Renal cortical epithelial cell (primary cell): ENCODE data around the gene RANBP1. TPM values are rescaled to one million over a fixed set of nuclear protein-coding genes. Genes with fewer than 3 reads are reported as not detected.

Source experiments
- DNase-seq: peaks from one replicate; pipeline ENCODE4 v3.0.0-alpha.2; 2011; ENCODE audit warnings: low read depth
- total RNA-seq: library from RNA; depleted of rRNA; stranded (reverse); fragments of >200 nt; gene quantifications from 2 replicates; pipeline ENCODE4 v1.2.3, GENCODE V29; 2014

RANBP1 gene
- total RNA-seq, 1 donor from 2014 or later: 173 TPM

DNA sequence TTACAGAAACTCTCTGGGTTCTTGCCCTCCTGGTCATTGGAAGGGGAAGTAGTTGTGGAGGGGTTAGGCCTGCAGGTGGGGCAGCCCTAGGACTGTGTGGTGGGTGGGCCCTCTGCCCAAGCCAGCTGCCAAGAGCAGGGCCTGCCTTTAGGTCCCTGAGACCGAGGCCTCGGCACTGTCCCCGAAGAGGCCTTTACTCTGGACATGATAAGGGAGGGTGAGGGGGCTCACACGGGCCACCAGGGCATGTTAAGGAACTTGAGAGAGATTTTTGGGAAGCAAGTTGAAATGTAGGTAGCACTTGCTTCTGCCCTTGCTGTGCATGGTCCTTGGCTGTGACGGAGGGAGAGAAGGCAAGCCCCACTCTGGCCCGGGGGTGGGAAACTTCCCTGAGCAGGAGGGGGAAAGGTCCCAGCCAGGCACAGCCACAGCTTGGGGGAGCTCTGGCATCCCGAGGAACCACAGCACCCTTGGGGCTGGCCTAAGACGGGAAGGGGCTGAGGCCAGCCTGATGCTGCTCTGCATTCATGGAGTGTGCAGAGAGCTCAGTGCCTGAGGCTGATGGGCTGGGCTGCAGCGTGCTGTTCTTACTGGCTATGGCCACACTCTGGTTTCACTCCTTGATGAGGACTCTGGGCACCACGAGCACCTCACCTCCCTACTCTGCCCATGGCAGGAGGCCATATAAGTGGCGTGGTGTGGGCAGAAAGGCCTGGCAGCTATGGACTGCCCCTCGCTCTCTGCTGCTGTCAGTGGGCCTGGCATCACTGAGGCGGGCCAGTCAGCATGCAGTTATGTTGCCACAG lies 7.8 kb upstream of the RANBP1 start:
- DNase-seq: no peak

DNA sequence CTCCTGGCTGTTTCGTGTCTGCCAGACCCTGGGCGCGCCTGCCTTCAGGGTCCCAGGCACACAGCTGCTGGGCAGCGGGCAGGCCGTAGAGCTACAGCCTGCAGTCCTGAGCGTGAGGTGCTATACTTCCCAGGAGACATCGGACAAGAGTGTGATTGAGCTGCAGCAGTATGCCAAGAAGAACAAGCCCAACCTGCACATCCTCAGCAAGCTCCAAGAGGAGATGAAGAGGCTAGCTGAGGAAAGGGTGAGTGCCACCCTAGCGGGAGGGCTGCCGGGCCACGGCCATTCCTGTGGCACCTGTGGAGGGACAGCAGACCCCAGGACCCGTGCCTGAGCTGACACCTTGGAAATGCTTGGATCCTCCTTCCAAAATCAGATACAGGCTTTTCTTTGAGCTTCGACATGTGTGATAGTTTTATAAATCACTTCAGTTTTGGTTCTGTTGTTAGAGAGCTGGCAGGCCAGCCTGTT lies 7.1 kb upstream of the RANBP1 start:
- DNase-seq: no peak

DNA sequence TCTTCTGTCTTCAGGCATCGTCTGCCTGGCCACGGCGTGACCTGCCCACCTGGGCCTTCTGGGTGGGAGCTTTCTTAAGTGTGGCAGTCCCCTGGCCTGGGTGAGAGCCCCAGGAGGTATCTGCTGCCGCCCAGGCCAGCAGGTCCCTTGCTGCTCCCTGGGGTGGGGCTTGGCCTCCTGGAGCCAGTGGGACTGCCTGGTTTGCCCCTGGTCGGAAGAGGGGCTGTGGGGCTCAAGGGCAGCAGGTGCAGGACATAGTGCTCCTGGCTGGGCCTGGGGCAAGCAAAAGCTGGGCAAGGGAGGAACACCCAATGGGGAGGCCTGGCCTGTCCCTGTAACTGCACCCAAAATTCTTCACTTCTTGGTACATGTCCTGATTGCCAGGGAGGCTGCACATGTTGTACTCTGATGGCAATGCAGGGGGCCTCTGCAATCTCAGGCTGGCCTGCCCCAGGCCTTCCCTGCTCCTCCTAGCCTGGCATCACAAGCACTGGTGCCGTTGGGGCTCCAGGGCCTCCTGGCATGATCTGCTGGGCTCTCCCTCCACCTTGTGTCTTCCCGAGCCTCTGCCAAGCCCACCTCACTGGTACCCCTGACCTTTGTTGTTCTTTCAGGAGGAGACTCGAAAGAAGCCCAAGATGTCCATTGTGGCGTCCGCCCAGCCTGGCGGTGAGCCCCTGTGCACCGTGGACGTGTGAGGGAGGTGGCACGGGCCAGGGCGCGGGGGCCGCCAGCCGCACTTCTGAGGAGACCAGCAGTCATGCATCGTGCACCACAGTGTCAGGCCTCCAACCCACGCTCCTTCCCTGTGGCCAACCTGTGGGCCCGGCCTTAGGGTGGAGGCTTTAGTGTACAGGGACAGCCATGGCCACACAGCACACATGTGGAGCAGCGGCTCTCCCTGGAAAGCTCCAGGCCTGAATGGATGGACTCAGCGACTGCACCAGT lies 6.2 kb upstream of the RANBP1 start:
- DNase-seq: no peak

DNA sequence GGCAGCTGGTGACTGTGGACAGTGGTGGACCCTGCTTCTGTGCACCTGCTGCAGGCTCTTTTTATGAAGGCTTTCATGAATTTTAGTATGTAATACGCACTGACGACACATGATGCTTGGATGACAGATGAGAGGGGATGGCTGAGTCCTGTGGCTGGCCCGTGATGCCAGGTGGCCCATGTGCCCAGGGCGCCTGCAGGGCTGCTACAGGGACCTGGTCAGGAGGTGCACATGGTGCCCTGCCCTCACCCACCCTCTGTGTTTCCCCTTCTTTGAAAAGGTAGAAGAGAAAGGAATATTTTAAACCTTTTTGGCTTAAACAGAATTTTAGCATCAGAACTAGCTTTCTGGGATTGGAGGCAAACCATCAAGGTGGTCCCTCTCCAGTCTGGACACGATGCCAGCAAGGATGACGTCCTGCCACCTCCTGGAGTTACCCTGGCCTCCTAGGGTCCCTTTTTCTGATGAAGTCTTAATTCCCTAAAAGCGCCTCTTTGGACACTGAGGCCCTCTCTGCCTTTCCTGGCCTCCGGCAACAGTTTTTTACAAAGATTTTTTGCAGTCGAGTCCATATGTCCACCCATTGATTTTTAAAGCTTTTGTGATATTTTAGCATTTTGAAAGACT lies 5.4 kb upstream of the RANBP1 start:
- no peak for DNase-seq

DNA sequence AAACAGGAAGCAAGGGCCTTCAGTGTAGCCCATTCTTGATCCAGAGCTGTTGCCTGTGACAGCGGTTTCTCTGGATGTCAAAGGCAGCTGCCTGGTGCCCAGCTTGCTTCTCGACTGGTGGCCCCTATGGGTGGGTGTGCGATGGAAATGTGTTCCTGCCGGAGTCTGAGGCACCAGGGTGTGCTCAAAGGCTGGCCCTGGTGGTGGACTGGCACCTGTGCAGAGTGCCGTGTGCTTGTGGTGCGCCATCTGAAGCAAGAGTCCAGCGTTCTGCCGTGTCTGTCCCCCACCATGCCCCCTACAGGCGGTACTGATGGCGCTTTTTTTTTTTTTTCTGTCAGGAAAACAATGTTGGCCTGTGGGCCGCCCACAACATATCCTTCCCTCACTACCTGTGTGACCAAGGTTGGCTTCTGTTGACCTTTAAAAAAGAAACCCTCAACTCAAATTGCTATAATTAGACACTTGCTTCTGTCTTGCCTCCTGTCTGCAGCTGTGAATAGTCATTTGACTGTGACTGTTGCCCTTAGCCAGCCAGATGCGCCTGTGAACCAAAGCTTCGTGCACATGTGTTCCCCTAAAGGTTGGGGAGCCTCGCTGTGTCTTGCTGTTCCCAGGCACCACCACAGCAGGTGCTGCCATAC lies 4.7 kb upstream of the RANBP1 start:
- DNase-seq: peak; percentile 2

DNA sequence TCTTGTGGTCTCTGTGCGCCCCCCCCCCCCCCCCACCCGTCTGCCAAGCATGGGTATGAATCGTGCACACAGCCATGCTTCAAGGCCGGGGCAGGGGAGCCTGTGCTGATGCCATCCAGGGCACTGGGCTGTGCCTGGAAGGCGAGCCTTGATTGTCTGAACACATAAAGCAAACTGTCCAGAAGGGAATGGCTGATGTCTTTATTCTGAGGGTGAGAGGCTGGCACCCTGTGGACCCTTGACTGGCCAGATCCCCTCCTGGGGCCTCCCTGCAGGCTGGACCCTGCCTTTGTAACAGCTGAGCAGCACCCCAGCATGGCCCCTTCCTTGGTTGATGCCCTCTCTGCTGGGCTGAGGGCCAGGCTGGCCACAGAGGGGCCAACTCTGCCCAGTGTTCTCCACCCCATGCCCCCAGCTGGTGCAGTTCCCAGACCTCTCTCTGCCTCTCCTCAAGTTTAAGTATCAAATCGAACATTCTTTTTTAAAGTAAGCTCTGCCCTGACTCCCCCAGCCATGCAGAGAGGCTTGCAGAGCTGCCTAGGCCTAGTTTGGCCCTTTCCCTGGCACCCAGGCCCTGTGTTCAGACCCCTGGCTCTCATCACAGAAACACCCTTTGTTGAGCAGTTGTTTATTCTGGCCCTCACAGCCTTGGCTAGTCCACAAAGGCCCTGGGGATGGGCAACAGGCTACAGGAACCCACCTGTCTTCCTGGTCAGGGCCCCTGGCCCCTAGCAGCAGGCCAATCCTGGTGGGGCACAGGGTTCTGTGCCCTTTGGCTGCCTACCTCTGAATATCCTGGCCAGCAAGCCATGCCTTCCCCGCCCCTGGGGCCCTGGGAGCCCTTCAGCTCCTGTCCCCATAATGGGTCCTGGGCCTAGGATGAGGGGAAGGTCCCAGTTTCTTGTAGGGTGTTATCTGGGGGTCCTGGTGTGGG lies 3.9 kb upstream of the RANBP1 start:
- no peak for DNase-seq

DNA sequence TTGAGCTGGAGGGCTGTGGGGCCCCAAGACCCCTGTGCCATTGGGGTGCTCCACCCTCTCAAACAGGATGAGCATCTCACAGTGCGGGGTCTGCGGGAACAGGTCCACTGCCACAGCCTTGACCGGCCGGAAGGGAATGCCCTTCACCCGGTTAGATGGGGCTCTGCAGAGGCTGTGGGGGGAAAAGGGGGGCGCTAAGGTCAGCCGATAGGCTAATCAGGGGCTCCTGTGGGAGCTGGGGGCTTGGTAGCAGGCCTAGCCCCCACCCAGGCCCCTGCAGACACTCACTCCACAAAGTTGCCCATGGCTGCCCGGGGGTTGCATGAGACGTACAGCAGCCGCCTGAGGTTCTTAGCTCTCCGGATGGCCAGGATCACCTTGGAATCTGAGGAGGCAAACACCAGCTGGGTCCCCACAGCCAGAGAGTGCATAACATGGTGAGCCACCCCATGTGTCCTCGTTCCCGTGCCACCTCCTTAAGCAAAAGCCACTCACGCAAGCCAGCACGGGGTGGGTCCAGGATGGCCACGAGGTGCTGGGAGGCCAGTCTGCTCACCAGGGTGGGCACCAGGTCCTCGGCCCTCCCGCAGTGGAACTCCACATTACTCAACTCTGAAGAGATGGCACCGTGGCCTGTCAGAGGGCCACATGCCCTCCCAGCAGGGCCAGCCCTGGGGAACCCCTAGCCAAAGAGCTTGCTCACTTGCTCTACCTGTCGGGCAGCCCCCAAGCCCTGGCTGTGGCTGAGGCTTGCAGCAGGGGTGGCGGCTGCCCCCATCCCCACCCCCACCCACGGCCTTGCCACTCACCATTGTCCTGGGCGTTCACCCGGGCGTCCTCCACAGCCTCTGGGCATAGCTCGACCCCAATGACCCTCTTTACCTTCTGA lies 3.0 kb upstream of the RANBP1 start:
- no peak for DNase-seq

DNA sequence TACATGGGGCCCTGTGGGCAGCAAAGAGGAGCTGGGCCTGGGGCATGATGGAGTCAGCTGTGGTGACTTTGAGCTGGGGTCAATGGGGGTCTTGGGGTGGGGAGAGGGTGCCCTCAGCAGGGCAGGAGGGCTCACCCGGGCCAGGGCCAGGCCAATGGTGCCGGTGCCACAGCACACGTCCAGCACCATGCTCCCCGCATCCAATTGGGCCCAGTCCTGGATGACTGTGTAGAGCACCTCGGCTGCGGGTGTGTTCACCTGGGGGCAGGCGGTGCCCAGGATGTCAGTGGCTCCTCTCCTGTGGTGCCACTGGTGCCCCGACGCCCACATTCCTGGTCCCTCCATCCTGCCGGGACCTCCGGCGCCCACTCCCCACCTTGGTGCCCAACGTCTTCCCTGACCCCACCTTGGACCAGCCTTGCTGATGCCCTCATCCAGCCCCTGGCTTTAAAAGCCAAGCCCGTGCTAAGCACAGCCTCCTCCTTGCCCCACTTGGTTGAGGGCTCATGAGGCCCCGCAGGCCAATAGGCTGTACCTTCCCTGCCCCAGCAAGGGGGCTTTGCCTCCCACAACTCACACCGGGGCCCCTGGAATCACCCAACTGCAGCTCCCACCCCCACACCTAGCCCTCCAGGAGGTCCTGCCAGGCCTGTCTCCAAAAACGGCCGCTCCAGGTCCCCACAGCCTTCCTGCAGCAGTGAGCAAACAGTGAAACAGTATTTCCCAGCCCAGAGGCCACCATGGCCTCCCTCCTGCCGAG lies 2.2 kb upstream of the RANBP1 start:
- DNase-seq: no peak

DNA sequence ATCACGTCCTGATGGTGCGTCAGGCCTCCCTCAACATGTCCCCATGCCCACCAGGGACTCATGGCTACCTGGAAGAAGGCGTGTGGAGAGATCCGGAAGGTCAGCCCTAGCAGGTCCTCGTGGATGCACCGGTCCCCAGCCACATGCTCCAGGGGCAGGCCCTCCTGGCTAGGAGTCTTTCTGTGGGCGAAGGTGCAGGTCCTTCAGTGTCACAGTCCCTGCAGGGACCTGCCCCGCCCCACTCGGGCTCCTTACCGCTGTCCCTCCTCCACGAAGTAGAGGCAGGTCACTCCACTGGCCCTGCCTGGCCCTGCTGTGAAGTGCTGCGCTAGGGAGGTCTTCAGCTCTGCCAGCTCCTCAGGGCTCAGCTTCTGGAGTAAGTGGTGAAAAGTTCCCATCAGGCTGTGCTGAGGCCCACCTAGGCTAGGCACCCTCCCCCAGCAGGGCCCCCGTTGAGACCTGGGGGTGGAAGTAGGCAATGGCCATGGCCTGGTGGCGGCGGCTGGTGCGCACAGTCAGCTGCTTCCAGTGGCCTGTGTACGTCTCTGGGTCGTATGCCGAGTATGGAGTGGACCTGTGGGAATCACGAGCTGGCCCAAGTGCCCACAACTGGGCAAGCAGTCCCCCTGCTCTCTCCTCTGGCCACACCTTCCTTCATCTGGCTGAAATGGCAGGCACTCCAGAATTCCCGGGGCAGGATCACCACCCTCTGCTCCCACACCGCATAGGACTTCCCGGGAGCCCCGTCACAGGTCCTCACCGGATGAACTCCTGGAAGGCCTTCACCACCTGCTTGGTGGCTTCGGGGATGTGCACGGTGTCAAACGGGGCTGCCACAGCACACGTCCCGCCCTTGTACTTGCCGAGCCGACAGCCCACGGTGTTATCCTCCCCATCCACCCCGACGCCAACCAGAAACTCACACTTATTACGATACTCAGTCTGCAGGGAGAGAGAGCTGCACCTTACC lies 1.1 kb upstream of the RANBP1 start:
- no peak for DNase-seq

DNA sequence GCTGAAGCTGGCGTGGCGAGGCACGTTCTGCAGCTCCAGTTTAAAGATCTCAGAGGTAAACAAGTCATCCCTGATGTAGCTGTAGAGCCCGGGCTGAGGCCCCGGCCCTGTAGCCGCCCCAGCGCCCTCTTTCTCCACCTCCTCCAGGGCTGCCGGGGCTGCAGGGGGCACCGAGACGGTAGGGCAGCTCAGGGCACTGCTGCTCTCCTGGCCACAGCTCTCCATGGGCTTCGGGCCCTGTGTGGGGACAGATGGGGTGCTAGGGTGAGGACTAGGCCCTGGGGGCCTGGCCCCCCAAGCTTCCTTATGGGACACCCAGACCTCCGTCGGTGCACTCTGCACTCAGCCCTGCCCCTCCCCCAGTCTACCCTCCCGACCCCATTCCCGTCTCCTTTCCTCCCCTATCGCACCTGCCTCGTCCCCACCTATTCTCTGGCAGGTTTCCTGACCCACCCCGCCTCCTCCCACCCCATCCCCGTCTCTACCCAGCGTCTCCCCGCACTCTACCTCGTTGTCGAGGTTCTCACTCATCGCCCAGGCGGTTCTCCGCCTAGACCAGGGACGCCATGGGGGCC lies 559 bp downstream of the RANBP1 start:
- DNase-seq: no peak

DNA sequence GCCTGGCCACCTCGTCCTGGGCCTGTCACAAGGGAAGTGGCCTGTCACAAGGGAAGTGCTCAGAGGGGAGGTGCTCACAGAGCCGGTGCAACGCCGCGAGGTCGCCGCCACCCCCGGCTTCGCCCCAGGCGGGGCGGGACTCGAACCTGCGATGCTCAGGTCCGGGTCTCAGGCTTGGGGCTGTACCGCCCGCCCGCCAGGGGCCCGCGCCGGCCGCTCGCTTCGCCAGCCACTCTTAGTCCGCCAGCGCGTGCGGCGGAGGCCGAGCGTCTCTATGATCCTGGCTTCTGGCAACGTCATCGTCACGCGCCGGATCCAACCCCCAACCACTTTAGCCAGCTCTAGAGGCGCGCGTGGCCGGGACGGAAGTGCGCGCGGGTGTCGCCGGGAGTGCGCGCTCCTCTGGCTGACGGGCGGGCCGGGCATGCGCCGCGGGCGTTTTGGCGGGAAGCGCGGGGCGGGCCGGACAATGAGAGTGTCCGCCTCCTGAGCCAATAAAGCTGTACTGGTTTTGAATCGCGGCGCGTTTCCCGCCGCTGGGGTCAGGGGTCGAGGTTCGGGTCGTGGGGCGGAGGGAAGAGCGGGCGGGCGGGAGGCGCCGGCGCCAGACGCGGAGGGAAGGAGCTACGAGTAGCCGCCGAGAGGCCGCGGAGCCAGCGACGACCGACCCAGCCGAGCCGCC lies 1.2 kb downstream of the RANBP1 start, which contains the start of gene TRMT2A:
Gene TRMT2A (minus strand): TSS at position 276 of the 682 bp plus-strand sequence. CDS start 320 bp downstream, outside the sequence.
- DNase-seq: peak; percentile 87

DNA sequence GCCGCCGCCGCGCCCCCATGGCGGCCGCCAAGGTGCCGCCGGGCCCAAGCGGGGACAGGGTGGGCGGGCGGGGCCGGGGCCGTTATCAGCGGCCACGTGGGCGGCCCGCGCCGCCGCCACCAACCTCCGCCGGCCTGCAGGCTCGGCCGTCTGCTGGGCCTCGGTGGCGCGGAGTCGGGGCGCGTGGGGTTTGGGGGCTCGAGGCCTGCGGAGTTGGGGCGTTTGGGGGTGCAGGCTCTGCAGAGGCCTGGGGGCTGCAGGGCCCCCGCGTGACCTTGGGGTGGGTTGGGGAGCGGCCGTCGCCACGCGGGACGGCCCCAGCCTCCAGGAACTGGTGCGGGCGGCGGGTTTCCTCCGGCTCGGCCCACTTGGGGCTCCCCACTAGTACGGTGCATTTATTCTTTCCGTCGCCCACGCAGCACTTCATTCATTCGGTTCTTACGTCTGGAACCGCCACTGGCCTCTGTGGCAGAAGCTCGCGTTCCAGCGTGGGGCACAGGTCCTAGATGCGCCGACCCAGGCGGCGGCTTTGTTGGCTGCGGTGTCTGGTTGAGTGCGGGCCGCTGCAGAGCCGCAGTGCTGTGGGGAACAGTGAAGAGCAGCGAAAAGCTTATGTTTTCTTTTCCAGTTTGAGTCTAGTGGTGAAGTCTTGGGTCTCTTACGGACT lies 1.9 kb downstream of the RANBP1 start:
- DNase-seq: no peak

DNA sequence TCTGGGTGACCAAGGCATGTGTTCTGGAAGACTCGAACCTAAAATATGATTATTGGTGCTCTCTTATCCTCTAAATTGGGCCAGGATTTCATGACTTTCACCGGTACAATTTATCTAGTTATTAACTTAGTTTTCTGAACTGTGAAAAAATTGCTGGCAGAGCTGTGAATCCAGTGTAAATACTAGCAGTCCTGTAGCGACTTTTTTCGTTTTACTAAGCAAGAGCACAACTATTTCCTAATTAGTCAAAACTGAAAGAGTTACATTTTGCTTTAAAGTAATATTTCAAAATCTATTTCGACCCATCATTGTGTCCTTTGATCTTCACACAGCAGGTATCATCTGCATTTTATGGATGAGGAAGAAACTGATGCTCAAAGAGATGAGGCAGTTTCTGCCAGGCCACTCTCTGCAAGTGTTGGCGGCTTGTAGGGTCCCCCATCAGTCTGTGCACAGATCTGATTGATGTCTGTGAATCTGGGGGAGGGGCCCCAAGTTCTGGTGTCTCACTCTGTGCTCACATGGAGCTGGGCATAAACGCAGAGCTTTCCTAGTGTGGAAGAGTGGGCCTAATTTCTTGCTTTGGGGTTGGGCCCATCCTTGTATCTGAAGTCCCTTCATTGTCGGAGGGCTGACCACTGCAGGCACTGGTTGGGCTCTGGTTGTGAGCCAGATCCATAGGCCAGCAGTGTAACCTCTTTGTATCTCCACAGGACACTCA lies 2.6 kb downstream of the RANBP1 start:
- no peak for DNase-seq

DNA sequence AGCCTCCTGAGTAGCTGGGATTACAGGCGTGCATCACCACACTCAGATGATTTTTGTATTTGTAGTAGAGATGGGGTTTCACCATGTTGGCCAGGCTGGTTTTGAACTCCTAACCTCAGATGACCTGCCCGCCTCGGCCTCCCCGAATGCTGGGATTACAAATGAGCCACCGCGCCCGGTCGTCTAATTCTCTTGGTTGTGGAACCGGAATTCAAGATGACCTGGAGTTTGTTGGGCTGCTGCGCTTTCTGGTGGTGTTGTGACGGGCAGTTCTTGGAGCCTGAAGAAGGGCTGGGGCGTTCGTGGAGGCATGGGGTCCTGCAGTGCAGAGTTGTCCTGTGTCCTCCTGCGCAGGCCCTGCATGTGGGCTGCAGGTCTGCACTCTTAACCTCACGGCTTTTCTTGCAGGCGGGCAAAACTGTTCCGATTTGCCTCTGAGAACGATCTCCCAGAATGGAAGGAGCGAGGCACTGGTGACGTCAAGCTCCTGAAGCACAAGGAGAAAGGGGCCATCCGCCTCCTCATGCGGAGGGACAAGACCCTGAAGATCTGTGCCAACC lies 6.0 kb downstream of the RANBP1 start:
- DNase-seq: no peak
